Effector memory CD4-positive, alpha-beta T cell (primary cell): Measurements from ENCODE around the gene SPPL2B.

Source experiments
- DNase-seq, 3 donors: peaks; one replicate each; pipeline ENCODE4 v3.0.0-alpha.2; 2020
- H3K27ac ChIP-seq: 2 replicates; pipeline ENCODE4 v1.7.0; 2013; ENCODE audit warnings: mild to moderate bottlenecking, low read length, moderate library complexity; ENCODE audit not compliant: insufficient read depth, poor library complexity, severe bottlenecking
- H3K27me3 ChIP-seq: replicated peaks from 2 replicates; pipeline ENCODE4 v1.7.0; 2013; ENCODE audit warnings: mild to moderate bottlenecking, low read length; ENCODE audit not compliant: insufficient read depth, control insufficient read depth, poor library complexity, severe bottlenecking
- H3K36me3 ChIP-seq: 2 replicates; pipeline ENCODE4 v1.7.0; 2013; ENCODE audit warnings: mild to moderate bottlenecking, low read length, moderate library complexity; ENCODE audit not compliant: control insufficient read depth, insufficient read depth
- H3K4me1 ChIP-seq: 2 replicates; pipeline ENCODE4 v1.7.0; 2013; ENCODE audit warnings: low read length, mild to moderate bottlenecking; ENCODE audit not compliant: control insufficient read depth, insufficient read depth, poor library complexity, severe bottlenecking
- H3K4me3 ChIP-seq: 2 replicates; pipeline ENCODE4 v1.7.0; 2013; ENCODE audit warnings: low read length, low read depth, mild to moderate bottlenecking; ENCODE audit not compliant: insufficient read depth, poor library complexity, severe bottlenecking
- H3K9me3 ChIP-seq: 2 replicates; pipeline ENCODE4 v1.7.0; 2013; ENCODE audit warnings: mild to moderate bottlenecking, low read length, moderate library complexity; ENCODE audit not compliant: control insufficient read depth

Gene SPPL2B

DNA sequence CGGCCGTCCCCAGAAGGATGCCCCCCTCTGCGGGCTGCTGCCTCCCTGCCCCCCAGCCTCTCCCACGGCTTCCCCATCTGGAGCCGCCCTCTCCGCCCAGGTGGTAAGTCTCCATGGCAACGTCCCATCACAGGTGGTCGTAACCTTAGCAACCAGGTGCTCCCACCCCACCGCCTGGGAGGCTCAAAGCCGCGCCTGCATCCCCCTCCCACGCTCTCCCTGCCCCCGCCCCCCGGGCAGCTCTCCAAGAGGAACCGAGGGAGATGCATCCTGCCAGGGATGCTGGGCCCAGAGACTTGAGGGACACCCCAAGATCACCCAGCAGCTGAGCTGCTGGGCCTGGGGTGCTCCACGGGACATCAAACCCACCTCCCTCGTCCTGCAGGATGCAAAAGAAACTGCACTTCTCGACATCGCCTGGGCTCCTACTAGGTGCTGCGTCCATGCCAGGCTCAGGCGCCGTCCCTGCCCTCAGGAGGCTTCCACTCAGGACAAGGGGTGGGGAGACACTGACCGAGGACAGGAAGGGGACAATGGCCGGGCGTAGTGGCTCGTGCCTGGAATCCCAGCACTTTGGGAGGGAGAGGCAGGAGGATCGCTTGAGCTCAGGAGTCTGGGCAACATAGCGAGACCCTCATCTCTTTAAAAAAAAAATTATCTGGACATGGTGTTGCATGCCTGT is 15.5 kb upstream of the SPPL2B start:
- Histone ChIP-seq H3K9me3 (peaks cover 7% of the 10 kb centered on the region), H3K4me3 (no peak overlapping the region)

DNA sequence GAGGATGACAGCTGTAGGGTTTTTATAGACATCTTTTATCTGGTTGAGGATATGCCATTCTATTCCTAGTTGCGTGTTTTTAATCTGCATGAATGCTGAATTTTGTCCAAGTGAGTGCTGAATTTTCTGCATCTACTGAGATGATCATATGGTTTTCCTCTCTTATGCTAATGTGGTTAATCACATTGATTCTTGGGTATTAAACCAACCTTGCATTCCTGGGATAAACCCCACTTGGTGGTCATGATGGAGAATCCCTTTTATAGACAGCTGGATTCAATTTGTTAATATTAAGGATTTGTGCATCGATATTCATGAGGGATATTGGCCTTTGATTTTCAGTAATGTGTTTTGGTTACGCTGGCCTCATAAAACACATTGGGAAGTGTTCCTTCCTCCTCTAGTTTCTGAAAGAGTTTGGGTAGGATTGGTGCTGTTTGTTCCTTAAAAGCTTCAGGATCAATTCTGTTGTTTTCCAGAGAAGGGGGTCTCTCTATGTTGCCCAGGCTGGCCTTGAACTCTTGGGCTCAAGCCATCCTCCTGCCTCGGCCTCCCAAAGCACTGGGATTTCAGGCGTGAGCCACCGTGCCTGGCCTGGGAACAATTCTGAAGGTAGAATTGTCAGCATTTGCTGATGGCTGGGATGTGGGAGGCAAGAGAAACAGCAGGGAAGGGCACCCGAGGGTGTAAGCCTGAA is 13.2 kb upstream of the SPPL2B start:
- no peaks in the 10 kb centered on the region for H3K4me1 ChIP-seq
- peaks cover 11% of the 10 kb centered on the region for H3K27me3 ChIP-seq
- H3K9me3 ChIP-seq, result peaks cover 7% of the 10 kb centered on the region
- H3K27ac ChIP-seq, result no peak overlapping the region
- H3K4me3 ChIP-seq, result no peak overlapping the region
- DNase-seq, result no peak
- H3K36me3 ChIP-seq, result no peaks in the 10 kb centered on the region

More for the DNA sequence above, 15.5 kb upstream of the SPPL2B start:
- no peaks in the 10 kb centered on the region for H3K4me1 ChIP-seq
- H3K27me3 ChIP-seq, result peaks cover 24% of the 10 kb centered on the region
- H3K27ac ChIP-seq, result no peak overlapping the region
- no peaks in the 10 kb centered on the region for H3K36me3 ChIP-seq
- no peak for DNase-seq

DNA sequence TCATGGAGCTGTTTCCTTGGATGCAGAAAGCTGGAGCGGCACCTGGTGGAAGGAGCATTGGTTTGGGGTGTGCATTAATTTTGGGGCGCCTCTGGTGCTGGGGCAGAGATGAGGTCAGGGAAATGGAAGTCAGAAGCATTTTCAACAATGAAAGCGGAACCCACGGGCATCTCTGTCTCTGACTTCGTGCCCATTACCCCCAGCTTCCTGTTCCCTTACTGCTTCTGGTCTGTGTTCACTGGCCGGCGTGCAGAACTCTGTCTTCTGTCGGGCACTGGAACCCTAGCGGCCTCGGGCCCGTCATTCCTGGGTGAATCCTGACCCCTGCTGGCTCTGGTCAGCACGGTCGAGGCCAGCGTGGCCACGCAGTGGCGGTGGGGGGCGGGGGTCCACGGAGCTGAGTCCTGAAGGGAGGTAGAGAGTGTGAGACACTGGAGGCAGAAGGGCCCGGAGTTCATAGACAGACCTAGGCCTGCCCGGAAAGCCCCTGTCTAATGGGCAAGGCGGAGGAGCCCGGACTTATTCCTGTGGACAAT is 12.6 kb upstream of the SPPL2B start:
- no peaks in the 10 kb centered on the region for H3K4me1 ChIP-seq
- no peak overlapping the region for H3K27ac ChIP-seq
- H3K36me3 ChIP-seq, result peaks cover under 1% of the 10 kb centered on the region
- no peak for DNase-seq
- peaks cover 11% of the 10 kb centered on the region for H3K27me3 ChIP-seq
- no peak overlapping the region for H3K4me3 ChIP-seq
- peaks cover 7% of the 10 kb centered on the region for H3K9me3 ChIP-seq

DNA sequence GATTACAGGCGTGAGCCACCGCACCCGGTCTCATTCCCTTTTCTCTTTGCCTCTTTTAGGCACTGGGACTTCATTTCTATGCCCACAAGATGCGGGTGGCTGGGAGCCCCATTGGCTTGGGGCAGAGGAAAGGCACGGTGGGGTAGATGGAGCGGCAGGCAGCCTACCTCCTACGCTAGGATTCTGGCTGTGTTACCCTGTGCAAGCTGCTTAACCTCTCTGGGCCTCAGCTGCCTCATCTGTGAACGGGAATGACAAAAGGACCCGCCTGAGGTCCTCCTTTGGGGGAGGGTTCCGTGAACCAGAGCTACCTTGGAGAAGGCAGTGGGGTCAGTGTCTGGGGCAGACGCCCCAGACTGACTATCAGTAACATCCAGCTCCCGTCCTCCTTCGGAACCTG is 11.2 kb upstream of the SPPL2B start:
- DNase-seq, result no peak
- H3K4me3 ChIP-seq, result no peak overlapping the region
- H3K36me3 ChIP-seq, result peaks cover 4% of the 10 kb centered on the region
- H3K4me1 ChIP-seq, result no peaks in the 10 kb centered on the region
- no peak overlapping the region for H3K27ac ChIP-seq
- H3K27me3 ChIP-seq, result peaks cover 11% of the 10 kb centered on the region
- H3K9me3 ChIP-seq, result peaks cover 7% of the 10 kb centered on the region

DNA sequence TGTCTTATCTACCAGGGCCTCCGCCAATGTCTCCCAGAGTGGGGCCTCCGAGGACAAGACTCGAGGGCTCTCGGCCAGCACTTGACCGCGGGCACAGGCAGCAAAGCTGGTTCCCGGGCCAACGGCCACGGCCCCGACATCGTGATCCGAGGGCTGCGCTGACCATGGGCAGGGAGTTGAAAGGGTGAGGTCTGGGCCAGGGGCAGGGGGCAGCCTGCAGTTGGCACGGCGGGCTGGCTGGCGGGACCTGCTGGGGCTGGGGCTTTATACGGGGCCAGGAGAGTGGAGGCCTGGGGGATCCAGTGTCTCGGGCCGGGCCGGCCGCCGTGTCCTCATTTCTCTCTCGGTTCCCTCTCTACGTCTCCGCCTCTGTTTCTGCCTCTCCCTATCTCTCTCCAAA is 10.7 kb upstream of the SPPL2B start:
- no peak for DNase-seq
- no peak overlapping the region for H3K27ac ChIP-seq
- H3K36me3 ChIP-seq, result peaks cover 8% of the 10 kb centered on the region
- H3K4me1 ChIP-seq, result no peaks in the 10 kb centered on the region
- peaks cover 7% of the 10 kb centered on the region for H3K9me3 ChIP-seq
- H3K27me3 ChIP-seq, result peaks cover 7% of the 10 kb centered on the region
- H3K4me3 ChIP-seq, result no peak overlapping the region

DNA sequence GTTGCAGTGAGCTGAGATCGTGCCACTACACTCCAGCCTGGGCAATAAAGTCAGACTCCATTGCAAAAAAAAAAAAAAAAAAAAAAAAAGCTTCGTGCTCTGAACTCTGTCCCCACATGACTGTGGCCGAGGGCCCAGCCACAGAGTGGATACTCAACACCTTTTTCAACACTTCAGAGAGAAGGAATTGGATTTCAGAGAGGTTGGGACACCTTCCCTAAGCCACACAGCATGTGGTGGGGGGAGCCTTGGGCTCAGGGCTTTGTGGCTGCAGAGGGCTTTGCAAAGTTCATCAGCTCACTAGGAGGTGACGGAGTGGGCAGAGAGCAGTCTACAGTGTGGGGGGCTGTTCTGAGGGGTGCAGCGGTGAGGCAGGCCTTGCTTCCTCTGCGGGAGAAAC is 9.6 kb upstream of the SPPL2B start:
- Histone ChIP-seq H3K4me1 (no peaks in the 10 kb centered on the region), H3K4me3 (no peak overlapping the region), H3K9me3 (peaks cover 7% of the 10 kb centered on the region), H3K36me3 (peaks cover 17% of the 10 kb centered on the region), H3K27ac (no peak overlapping the region), H3K27me3 (no peaks in the 10 kb centered on the region)
- DNase-seq, result no peak

DNA sequence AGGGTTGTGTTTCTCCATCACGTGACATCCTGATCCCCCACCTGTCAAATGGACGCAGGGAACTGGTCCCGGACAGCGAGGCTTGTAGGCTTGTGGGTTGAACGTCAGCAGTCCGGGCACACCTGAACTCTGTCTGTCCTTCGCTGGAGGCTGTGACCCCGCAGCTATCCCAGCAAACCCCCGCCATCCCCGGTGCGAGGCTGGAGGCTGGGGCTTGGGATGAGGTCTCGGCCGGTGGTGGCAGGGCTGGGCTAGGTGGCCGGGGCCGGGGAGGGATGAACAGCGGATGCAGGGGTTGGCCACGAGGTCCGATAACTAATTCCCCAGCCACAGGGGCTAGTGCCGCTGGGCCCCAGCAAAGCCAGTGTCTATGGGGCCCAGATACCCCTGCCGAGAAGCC is 8.9 kb upstream of the SPPL2B start:
- no peak for DNase-seq
- Histone ChIP-seq H3K9me3 (peaks cover 7% of the 10 kb centered on the region), H3K36me3 (peaks cover 23% of the 10 kb centered on the region), H3K27ac (no peak overlapping the region), H3K4me1 (no peaks in the 10 kb centered on the region), H3K4me3 (no peak overlapping the region), H3K27me3 (no peaks in the 10 kb centered on the region)

DNA sequence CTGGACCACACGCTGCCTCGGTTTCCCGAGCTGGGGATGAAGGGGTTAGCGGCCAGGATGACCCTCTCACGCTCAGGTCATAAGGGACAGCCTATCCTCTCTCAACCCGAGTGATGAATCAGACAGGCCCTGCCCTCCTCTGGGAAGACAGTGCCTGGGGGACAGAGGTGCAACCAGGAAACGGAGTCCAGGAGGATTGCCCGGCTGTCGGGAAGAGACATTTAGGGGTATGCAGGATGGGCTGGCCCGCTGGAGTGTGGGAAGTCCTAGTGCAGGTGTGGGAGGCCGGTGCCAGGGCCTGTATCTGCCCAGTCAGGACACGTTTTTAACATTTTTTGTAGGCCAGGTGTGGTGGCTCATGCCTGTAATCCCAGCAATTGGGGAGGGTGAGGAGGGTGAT is 8.4 kb upstream of the SPPL2B start:
- Histone ChIP-seq H3K27ac (no peak overlapping the region), H3K4me3 (no peak overlapping the region), H3K4me1 (no peaks in the 10 kb centered on the region), H3K27me3 (no peaks in the 10 kb centered on the region), H3K36me3 (peaks cover 25% of the 10 kb centered on the region), H3K9me3 (peaks cover 5% of the 10 kb centered on the region)
- no peak for DNase-seq

DNA sequence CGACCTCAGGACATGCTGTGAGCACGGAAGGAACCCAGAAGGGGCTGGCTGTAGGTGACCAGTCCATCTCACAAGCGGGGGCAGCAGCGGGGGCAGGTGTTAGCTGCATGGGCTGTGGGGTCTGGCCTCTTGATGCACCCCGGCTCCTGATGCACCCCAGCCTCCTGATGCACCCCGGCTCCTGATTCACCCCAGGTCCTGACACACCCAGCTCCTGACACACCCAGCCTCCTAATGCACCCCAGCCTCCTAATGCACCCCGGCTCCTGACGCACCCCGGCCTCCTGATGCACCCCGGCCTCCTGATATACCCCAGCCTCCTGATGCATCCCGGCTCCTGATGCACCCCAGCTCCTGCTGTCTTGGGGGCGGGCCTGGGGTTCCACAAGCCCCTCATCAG is 7.5 kb upstream of the SPPL2B start:
- Histone ChIP-seq H3K27me3 (no peaks in the 10 kb centered on the region), H3K36me3 (peaks cover 28% of the 10 kb centered on the region), H3K4me3 (no peak overlapping the region), H3K27ac (no peak overlapping the region), H3K9me3 (no peaks in the 10 kb centered on the region), H3K4me1 (no peaks in the 10 kb centered on the region)
- DNase-seq, result no peak

DNA sequence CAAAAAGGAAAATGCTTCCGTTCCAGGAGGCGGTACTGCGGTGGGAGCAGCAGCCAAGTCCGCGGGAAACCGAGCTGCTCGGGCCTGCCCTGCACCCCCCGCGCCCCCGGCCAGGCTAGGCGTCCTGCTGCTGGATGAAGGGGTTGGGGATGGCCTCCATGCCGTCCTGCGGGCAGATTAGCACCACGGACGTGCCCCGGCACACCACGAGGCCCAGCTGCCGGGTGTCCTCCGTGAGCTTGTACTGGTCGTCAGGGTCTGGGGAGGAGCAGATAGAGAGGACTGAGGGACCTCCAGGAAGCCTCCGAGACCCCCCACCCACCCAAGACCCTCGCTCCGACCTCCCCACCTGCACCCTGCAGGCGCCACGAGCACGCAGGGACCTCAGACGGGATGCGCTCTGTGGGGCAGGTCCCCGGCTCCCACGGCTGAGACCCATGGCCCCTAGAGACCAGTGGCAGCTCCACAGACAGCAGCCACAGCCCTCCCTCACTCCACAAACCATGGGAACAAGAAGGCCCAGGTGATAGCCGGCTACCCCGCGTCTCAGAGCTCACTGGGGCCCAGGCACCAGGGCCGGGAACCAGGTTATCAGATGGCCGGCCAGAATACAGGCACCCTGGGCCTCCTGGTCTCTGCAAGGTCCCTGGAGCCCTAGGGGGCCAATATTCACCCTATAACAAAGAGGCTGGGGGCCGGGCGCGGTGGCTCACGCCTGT is 6.8 kb upstream of the SPPL2B start:
- Histone ChIP-seq H3K4me1 (no peaks in the 10 kb centered on the region), H3K4me3 (no peak overlapping the region), H3K36me3 (peaks cover 28% of the 10 kb centered on the region), H3K9me3 (no peaks in the 10 kb centered on the region), H3K27ac (no peak overlapping the region), H3K27me3 (no peaks in the 10 kb centered on the region)
- DNase-seq, result no peak
